Urothelium cell line (cell line): ENCODE data around the gene SH3RF3.

Experiments
- DNase-seq: peaks from one replicate; pipeline ENCODE4 v3.0.0; 2011; ENCODE audit warnings: low spot score, mixed read lengths
- FAIRE-seq: peaks from 2 replicates; lab custom pipeline; 2011; peaks lifted over from hg19 to GRCh38; lab: Jason Lieb, UNC

Gene SH3RF3

GRCh38 chr2:109136542-109136941 is 7.5 kb downstream of the SH3RF3 start:
- DNase-seq (no peak), FAIRE-seq (no peak)

GRCh38 chr2:109137616-109138015 is 8.6 kb downstream of the SH3RF3 start:
- FAIRE-seq (no peak), DNase-seq (no peak)

GRCh38 chr2:109138449-109138848 is 9.4 kb downstream of the SH3RF3 start:
- FAIRE-seq (no peak), DNase-seq (no peak)

- FAIRE-seq (no peak), DNase-seq (no peak)
These were observed 10.0 kb downstream of the SH3RF3 start for GRCh38 chr2:109139002-109139401.

- FAIRE-seq: no peak
These were observed 10.9 kb downstream of the SH3RF3 start for GRCh38 chr2:109139865-109140396.

GRCh38 chr2:109141006-109141600 is 12.1 kb downstream of the SH3RF3 start:
- no peak for FAIRE-seq
- no peak for DNase-seq

More at GRCh38 chr2:109139865-109140396, 10.9 kb downstream of the SH3RF3 start:
- no peak for DNase-seq

GRCh38 chr2:109141727-109142283 is 12.8 kb downstream of the SH3RF3 start:
- DNase-seq: no peak
- FAIRE-seq: no peak

GRCh38 chr2:109142416-109143210 is 13.6 kb downstream of the SH3RF3 start:
- no peak for FAIRE-seq
- DNase-seq: no peak

GRCh38 chr2:109143214-109144187 is 14.5 kb downstream of the SH3RF3 start:
- no peak for DNase-seq
- peak; percentile 27 for FAIRE-seq

- no peak for DNase-seq
- FAIRE-seq: no peak
These were observed 15.3 kb downstream of the SH3RF3 start for GRCh38 chr2:109144271-109144670.

GRCh38 chr2:109144721-109145120 is 15.7 kb downstream of the SH3RF3 start:
- DNase-seq (no peak), FAIRE-seq (no peak)

- FAIRE-seq: no peak
- DNase-seq: no peak
These were observed 16.3 kb downstream of the SH3RF3 start for GRCh38 chr2:109145286-109145685.

- FAIRE-seq (no peak), DNase-seq (no peak)
These were observed 18.4 kb downstream of the SH3RF3 start for GRCh38 chr2:109147405-109147804.

GRCh38 chr2:109148117-109148746 is 19.2 kb downstream of the SH3RF3 start:
- DNase-seq: no peak
- FAIRE-seq: no peak

GRCh38 chr2:109148991-109149645 is 20.1 kb downstream of the SH3RF3 start:
- FAIRE-seq: no peak
- DNase-seq: no peak

- FAIRE-seq: no peak
- no peak for DNase-seq
These were observed 21.6 kb downstream of the SH3RF3 start for GRCh38 chr2:109150559-109150958.

GRCh38 chr2:109151519-109151918 is 22.5 kb downstream of the SH3RF3 start:
- no peak for FAIRE-seq
- DNase-seq: no peak

GRCh38 chr2:109153005-109153784 is 24.2 kb downstream of the SH3RF3 start:
- no peak for FAIRE-seq

GRCh38 chr2:109153807-109154206 is 24.8 kb downstream of the SH3RF3 start:
- FAIRE-seq (no peak), DNase-seq (no peak)

More at GRCh38 chr2:109153005-109153784, 24.2 kb downstream of the SH3RF3 start:
- DNase-seq: no peak
